Activated CD8-positive, alpha-beta memory T cell treated with anti-CD3 and anti-CD28 coated beads, Interleukin-2, amount 50 U/mL, for 1 hour (primary cell): Measurements from ENCODE around the gene PXMP2.

Experiments
- DNase-seq: peaks from one replicate; pipeline ENCODE4 v3.0.0-alpha.2; 2020; ENCODE audit errors: extremely low read depth

PXMP2 gene

DNA sequence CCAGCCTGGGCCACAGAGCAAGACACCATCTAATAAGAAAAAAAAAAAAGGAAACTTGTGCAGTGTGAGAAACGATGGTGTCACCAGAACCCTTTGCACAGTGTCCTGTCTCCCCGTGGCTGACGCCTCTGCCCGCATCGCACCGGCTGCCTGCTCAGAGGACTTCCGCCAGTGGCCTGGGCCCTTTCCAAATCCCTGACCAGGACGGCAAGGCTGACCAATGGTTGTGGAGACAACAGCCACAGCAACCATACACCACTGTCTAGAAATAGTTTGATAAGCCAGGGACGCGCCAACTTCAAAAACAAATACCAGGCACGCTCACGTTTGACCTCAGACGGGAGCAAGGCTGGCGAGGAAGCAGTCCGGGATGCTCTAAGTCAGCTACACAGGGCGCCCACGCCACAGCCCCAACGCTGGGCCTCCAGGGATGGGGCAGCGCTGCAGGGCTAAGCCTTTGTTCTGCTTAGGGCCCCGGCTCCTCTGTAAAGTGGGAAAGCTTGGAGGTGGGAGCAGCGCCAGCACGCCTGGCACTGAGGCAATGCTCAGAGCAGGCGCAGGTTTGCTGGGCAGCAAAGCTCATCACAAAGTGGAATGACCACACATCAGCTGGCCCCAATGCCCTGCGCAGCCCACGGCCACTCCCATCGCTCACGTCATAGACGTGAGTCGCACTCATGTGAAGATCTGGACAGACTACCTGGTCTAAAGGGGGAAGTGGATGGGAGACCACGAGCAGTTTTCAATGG lies 35.8 kb downstream of the PXMP2 start:
- DNase-seq: no peak

DNA sequence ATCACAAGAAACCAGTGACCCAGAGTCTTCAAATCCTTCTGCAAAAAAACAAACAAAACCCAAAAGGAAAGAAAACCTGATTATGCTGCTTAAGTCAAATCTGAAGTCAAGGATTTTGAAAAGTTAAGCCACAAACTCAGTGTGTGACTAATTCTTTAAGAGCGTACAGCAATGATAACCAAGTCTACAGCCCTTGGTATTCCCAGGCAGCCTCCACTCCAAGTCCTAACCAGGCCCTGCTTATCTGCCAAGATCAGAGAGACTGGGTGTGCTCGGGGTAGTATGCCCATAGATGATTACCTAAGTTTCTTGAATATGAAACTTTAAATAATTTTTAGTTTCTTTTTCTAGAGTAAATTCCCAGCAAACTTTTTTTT lies 36.4 kb downstream of the PXMP2 start:
- no peak for DNase-seq

- no peak for DNase-seq
Observed at GRCh38 chr12:132724506-132725241, 37.3 kb downstream of the PXMP2 start.

DNA sequence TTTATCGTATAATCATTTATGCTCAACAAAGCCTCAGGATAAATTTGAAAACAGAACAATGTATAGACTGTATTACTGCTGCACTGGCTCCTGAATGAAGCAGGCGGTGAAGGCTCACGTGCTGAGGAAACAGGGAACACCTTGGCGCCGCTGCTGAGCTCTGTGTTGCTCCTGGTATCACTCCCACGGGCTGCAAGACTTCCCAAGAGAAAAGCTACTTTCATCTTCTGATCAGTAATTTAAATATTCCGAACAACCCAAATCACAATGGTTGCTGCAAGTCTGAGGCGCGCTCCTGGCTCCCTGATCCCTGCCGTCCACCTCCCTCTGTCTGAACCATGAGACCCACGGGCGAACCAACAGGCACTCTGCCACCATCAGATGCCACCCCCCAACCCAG lies 39.0 kb downstream of the PXMP2 start:
- DNase-seq: no peak

- no peak for DNase-seq
Observed at GRCh38 chr12:132727091-132727794, 39.9 kb downstream of the PXMP2 start.

- no peak for DNase-seq
Observed at GRCh38 chr12:132728502-132728901, 41.1 kb downstream of the PXMP2 start.

- DNase-seq: no peak
Observed at GRCh38 chr12:132729541-132730320, 42.3 kb downstream of the PXMP2 start.

GRCh38 chr12:132730353-132730752 lies 43.0 kb downstream of the PXMP2 start:
- DNase-seq: no peak

DNA sequence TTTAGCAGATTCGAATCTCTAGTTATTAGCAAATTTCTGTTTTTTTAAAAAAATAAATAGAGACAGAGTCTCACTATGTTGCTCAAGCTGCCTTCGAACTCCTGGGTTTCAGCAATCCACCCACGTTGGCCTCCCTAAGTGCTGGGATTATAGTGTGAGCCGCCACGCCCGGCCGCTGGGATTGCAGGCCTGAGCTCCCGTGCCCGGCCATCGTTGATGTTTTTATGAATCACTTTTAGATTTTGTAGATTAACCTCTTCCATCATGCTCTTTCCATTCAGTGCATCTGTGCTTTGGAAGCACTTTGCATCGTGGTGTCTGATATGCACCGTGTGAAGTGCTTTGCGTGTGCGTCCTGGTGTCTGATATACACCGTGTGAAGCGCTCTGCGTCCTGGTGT lies 44.2 kb downstream of the PXMP2 start:
- DNase-seq: no peak

- DNase-seq: no peak
Observed at GRCh38 chr12:132734206-132734605, 46.8 kb downstream of the PXMP2 start.

GRCh38 chr12:132735496-132735895 lies 48.1 kb downstream of the PXMP2 start:
- DNase-seq: no peak

DNA sequence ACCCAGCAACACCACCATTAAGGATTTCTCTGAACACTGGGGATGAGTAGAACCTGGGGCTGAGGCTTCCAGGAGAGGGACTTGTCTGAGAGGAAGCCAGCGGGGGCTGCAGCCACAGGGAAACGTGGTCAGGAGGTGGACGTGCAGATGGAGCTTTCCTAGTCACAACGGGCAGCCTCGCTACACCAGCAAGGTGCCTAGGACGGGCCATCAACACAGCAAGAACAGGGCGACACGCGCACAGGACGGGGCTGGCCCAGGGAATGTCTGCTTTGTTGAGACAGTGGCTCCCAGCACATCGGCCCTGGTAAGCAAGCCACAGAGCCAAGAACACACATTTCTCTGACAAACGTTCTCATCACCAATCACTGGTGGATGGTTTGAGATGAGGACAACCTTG lies 49.0 kb downstream of the PXMP2 start:
- DNase-seq: no peak

- no peak for DNase-seq
Observed at GRCh38 chr12:132736913-132737312, 49.5 kb downstream of the PXMP2 start.

- DNase-seq: no peak
Observed at GRCh38 chr12:132739600-132740312, 52.4 kb downstream of the PXMP2 start.

DNA sequence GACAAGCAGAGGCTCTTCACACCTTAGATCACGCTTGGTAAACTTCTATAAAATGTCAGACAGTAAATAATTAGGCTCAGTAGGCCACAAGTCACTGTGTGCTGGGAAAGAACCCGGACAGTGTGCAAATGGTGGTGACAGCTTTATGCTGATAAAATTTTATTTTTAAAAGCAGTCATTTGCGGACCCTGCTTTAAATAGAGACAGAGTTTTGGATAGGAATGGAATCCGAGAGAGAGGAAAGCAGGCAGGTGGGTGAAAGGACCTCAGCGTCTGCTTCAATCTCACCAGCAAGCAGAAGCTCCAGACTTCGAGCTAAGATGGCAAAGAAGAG lies 52.9 kb downstream of the PXMP2 start:
- DNase-seq: no peak

GRCh38 chr12:132740652-132741051 lies 53.3 kb downstream of the PXMP2 start:
- no peak for DNase-seq

DNA sequence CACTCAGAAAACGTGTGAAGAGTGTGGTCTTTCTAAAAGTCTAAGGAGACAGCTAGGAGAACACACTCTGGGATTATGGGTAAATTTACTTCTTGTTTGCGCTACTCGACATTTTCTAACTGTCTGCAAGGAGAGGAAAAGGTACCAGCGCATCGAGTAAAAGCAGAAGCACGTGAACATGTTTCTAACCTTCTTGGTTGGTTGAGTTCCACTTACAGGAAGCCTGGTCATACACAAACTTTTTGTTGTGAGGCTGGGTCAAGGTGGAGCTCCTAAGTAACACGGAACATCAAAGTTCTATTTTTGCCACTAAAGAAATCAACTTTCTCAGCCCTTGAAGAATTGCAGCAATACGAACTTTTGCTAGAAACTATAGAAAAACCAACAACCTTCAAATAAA lies 54.2 kb downstream of the PXMP2 start:
- DNase-seq: no peak

- DNase-seq: no peak
Observed at GRCh38 chr12:132743831-132744230, 56.4 kb downstream of the PXMP2 start.

- no peak for DNase-seq
Observed at GRCh38 chr12:132746613-132747012, 59.2 kb downstream of the PXMP2 start.

- DNase-seq: no peak
Observed at GRCh38 chr12:132747395-132747794, 60.0 kb downstream of the PXMP2 start.

DNA sequence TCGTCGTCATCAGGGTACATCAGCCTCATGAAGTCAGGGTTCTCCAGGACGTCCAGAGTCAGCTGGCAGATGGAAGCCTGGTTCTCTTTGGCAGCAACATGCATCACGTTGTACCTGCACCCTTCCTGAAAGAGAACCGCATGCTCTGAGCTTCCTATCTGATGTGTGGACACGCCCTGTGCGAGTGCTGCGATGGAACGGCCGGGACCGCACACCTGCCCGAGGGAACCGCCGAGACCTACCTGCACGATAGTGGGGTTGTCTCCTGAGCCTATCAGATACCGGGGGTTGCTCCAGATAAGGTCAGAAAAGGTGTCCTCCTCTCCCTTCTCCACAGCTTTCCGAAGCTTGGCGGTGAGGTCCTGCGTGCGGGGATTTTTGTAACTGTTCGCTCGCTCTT lies 60.5 kb downstream of the PXMP2 start:
- DNase-seq: no peak

DNA sequence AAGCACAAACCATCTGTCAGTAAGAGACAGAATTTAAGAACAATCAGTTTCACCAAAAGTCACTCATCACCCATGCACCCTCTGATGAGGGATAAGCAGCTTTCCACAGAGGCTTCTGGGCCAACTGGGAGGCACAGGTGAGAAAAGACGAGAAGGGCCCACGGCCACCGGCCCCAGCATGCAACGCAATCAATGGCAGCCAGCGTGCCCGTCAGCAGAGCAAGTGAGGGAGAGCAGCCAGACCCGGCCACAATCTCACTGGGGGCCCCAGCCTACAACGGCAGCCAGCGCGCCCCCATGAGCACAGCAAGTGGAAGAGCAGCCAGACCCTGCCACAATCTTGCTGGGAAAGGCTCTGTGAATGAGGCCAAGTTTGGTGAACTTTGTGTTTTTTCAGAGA lies 60.9 kb downstream of the PXMP2 start:
- no peak for DNase-seq
